HepG2 (cell line): Measurements from ENCODE around the gene RNF125. TPM values are rescaled to one million over a fixed set of nuclear protein-coding genes. Genes with fewer than 3 reads are reported as not detected.

Source experiments
- ATAC-seq: fragments of 200-7000 bp; cut with Tn5 transposase; 3 replicates; pipeline ENCODE4 v1.9.1; 2020; ENCODE audit warnings: mild to moderate bottlenecking, moderate library complexity
- BruUV-seq: library from RNA; stranded (reverse); fragments of 400-500 nt; replicated peaks from 2 replicates; lab custom pipeline; 2021; lab: Mats Ljungman, UMichigan
- CTCF ChIA-PET: fragments of 300-600 bp; formaldehyde crosslinking; extraction: SDS; loops from one replicate; lab custom pipeline; 2021; ENCODE audit warnings: low total read pairs, inconsistent platforms, low intra/inter-chr PET ratio; lab: Yijun Ruan, JAX
- POLR2A ChIA-PET: fragments of 350-600 bp; sonication (Branson Sonifier 250); formaldehyde crosslinking; loops from one replicate; lab custom pipeline; 2020; ENCODE audit warnings: antibody characterized with exemption, inconsistent platforms; lab: Yijun Ruan, JAX
- DNase-seq: peaks from one replicate; pipeline ENCODE4 v3.0.0-alpha.2; 2015; ENCODE audit warnings: low spot score
- FAIRE-seq: peaks from 3 replicates; lab custom pipeline; 2011; peaks lifted over from hg19 to GRCh38; lab: Jason Lieb, UNC
- H2AFZ ChIP-seq: one replicate; pipeline ENCODE4 v1.6.1; 2011; ENCODE audit warnings: low read length, inconsistent platforms
- H3K27ac ChIP-seq: fragments of 300-600 bp; 3 replicates; pipeline ENCODE4 v1.8.0; 2011; ENCODE audit warnings: mixed run types, mild to moderate bottlenecking, mixed read lengths, low read length, inconsistent platforms; ENCODE audit not compliant: insufficient read depth; ENCODE audit errors: extremely low read length
- H3K27me3 ChIP-seq, 2 experiments: fragments of 200-600 bp in 1 of 2; 2 replicates in 1 of 2; 3 replicates in 1 of 2; pipeline versions ENCODE4 v1.6.0 to v1.8.0; 2011; ENCODE audit warnings: low read length in 2 of 2, mild to moderate bottlenecking in 2 of 2, moderate library complexity in 2 of 2, inconsistent platforms in 1 of 2; ENCODE audit not compliant: insufficient read depth in 2 of 2, control insufficient read depth in 1 of 2
- H3K36me3 ChIP-seq, 2 experiments: fragments of 200-600 bp in 1 of 2; replicated peaks in 1 of 2; 2 replicates in 1 of 2; 3 replicates in 1 of 2; pipeline versions ENCODE4 v1.5.1 to v1.8.0; 2011; ENCODE audit warnings: low read length in 2 of 2, inconsistent platforms in 1 of 2; ENCODE audit not compliant: insufficient read depth in 2 of 2, control insufficient read depth in 1 of 2
- H3K4me1 ChIP-seq: 2 replicates; pipeline ENCODE4 v1.5.1; 2012; ENCODE audit warnings: low read length, inconsistent platforms; ENCODE audit not compliant: insufficient read depth
- H3K4me2 ChIP-seq: 2 replicates; pipeline ENCODE4 v1.6.0; 2011; ENCODE audit warnings: low read depth, low read length, inconsistent platforms
- H3K4me3 ChIP-seq, 3 experiments: fragments of 200-600 bp in 1 of 3; sonication (generic), shearing (Covaris generic) in 1 of 3; replicated peaks in 1 of 3; 2 replicates each; pipeline ENCODE4 v1.5.1; 2011 to 2016; ENCODE audit warnings: low read length in 3 of 3, inconsistent platforms in 2 of 3, low read depth in 2 of 3, mild to moderate bottlenecking in 2 of 3, control low read depth in 1 of 3, mixed read lengths in 1 of 3; ENCODE audit not compliant: insufficient read depth in 1 of 3
- H3K79me2 ChIP-seq: one replicate; pipeline ENCODE4 v1.6.1; 2011; ENCODE audit warnings: low read length, inconsistent platforms; ENCODE audit not compliant: insufficient read depth
- H3K9ac ChIP-seq: 2 replicates; pipeline ENCODE4 v1.6.0; 2011; ENCODE audit warnings: mild to moderate bottlenecking, low read depth, low read length, inconsistent platforms; ENCODE audit not compliant: insufficient read depth
- H3K9me3 ChIP-seq: 2 replicates; pipeline ENCODE4 v1.5.1; 2012; ENCODE audit warnings: mild to moderate bottlenecking, low read length
- H4K20me1 ChIP-seq: 2 replicates; pipeline ENCODE4 v1.6.0; 2011; ENCODE audit warnings: inconsistent platforms, mild to moderate bottlenecking, low read length, moderate library complexity; ENCODE audit not compliant: insufficient read depth
- CREBL2 ChIP-seq: sonication (generic); formaldehyde crosslinking; IDR thresholded peaks from 2 replicates; pipeline ENCODE4 v1.8.1; 2023; ENCODE audit warnings: missing genetic modification reagents, mild to moderate bottlenecking, borderline replicate concordance
- DNMT1 ChIP-seq: sonication (generic); formaldehyde crosslinking; IDR thresholded peaks from 2 replicates; pipeline ENCODE4 v1.5.1; 2020; ENCODE audit warnings: mild to moderate bottlenecking, missing genetic modification reagents
- MLXIP ChIP-seq: sonication (generic); formaldehyde crosslinking; IDR thresholded peaks from 2 replicates; pipeline ENCODE4 v1.9.0; 2021; ENCODE audit warnings: missing genetic modification reagents, borderline replicate concordance
- SNAPC2 ChIP-seq: sonication (generic); formaldehyde crosslinking; IDR thresholded peaks from 2 replicates; pipeline ENCODE4 v1.8.1; 2022; ENCODE audit warnings: mild to moderate bottlenecking, missing genetic modification reagents
- TOPORS ChIP-seq: sonication (generic); formaldehyde crosslinking; IDR thresholded peaks from 2 replicates; pipeline ENCODE4 v1.8.0; 2023; ENCODE audit warnings: mild to moderate bottlenecking, missing genetic modification reagents
- ZNF121 ChIP-seq: sonication (generic); formaldehyde crosslinking; IDR thresholded peaks from 2 replicates; pipeline ENCODE4 v1.5.0; 2020; ENCODE audit warnings: mild to moderate bottlenecking, missing genetic modification reagents
- ZNF143 ChIP-seq: sonication (generic); formaldehyde crosslinking; IDR thresholded peaks from 2 replicates; pipeline ENCODE4 v1.4.0; 2020; ENCODE audit warnings: missing genetic modification reagents
- ZNF205 ChIP-seq: IDR thresholded peaks from 2 replicates; pipeline ENCODE4 v1.6.1; 2018; ENCODE audit warnings: missing biosample characterization, missing genetic modification reagents
- ZNF343 ChIP-seq: sonication (generic); formaldehyde crosslinking; IDR thresholded peaks from 2 replicates; pipeline ENCODE4 v1.4.0; 2020; ENCODE audit warnings: mild to moderate bottlenecking, missing genetic modification reagents
- ZNF747 ChIP-seq: sonication (generic); formaldehyde crosslinking; IDR thresholded peaks from 2 replicates; pipeline ENCODE4 v1.8.1; 2023; ENCODE audit warnings: missing genetic modification reagents, mild to moderate bottlenecking, borderline replicate concordance
- ZNF770 ChIP-seq: sonication (generic); formaldehyde crosslinking; IDR thresholded peaks from 2 replicates; pipeline ENCODE4 v1.5.0; 2020; ENCODE audit warnings: mild to moderate bottlenecking, missing genetic modification reagents
- ZNF879 ChIP-seq: sonication (generic); formaldehyde crosslinking; IDR thresholded peaks from 2 replicates; pipeline ENCODE4 v1.8.1; 2023; ENCODE audit warnings: missing genetic modification reagents
- WGBS: methylation state at CpG from one replicate; pipeline ENCODE4 v1.1.6; 2017; ENCODE audit warnings: low lambda C conversion rate; 5-methylcytosine and 5-hydroxymethylcytosine counted together
- in situ Hi-C: cut with HindIII; loops from 2 replicates; pipeline ENCODE4 v1.10.0; 2017; ENCODE audit warnings: low pct_unique_long_range_greater_than_20kb; ENCODE audit not compliant: extremely low pct_ligation_motif_present
- intact Hi-C: fragments of 100-400 bp; cut with micrococcal nuclease; formaldehyde crosslinking; loops from one replicate; pipeline ENCODE4 v1.10.0; 2022; ENCODE audit not compliant: unreplicated experiment
- polyA plus RNA-seq, 8 experiments: library from polyadenylated mRNA; depleted of rRNA in 3 of 8; stranded (reverse) in 7 of 8; unstranded in 1 of 8; fragments of >200 nt; fragmentation: Illumina TruSeq in 4 of 8; extraction: Trizol in 4 of 8; gene quantifications; 2 replicates each; pipeline versions ENCODE4 v1.2.1 to v1.2.3, GENCODE V29; 2011 to 2016; ENCODE audit warnings: low read depth in 4 of 8, missing spikeins in 1 of 8, mixed read lengths in 1 of 8; ENCODE audit not compliant: insufficient read depth in 1 of 8
- total RNA-seq, 5 experiments: library from RNA; depleted of rRNA; stranded (reverse); fragments of >200 nt; fragmentation: Illumina TruSeq; extraction: Trizol; gene quantifications; 2 replicates each; pipeline ENCODE4 v1.2.3, GENCODE V29; 2016; ENCODE audit warnings: low read depth in 1 of 5

RNF125 gene
- total and polyA plus RNA-seq, 2 of the 13 experiments (the other 11 are each of a cell fraction or from before 2014, with no cell fraction given): 0.58 to 1.8 TPM

- Histone ChIP-seq H2AFZ (no peak overlapping the region), H3K4me2 (peak overlapping the region; percentile 91), H3K27me3 (no peaks in the 10 kb centered on the region), H3K36me3 (peaks cover 5 to 13% of the 10 kb centered on the region in 2 experiments; a peak in 3 of 5 replicates), H3K27ac (no peak overlapping the region), H4K20me1 (peaks cover 24% of the 10 kb centered on the region; the same call in 1 of the 2 replicates), H3K4me1 (peaks cover 54% of the 10 kb centered on the region), H3K4me3 (no peak overlapping the region; a peak in 2 of 6 replicates), H3K79me2 (peaks cover 67% of the 10 kb centered on the region), H3K9me3 (no peaks in the 10 kb centered on the region), H3K9ac (no peak overlapping the region)
- ChIA-PET POLR2A (no interaction called here), CTCF (no interaction called here)
- BruUV-seq: no TSS peak
- WGBS: 83% methylated on average over 7 of the region's 7 CpGs
- DNase-seq (no peak), ATAC-seq (no peak), FAIRE-seq (no peak)
- intact Hi-C loops: loop anchor here (10.0 kb wide), 1 partner anchor 511 kb away; no protein-coding TSS in a partner anchor
- in situ Hi-C loops: no loop called here
- no peak for TF ChIP-seq TOPORS
- peak; percentile 81 for TF ChIP-seq ZNF121 (CRISPR knock-in tag)
- TF ChIP-seq ZNF343 (CRISPR knock-in tag): no peak
- peak; percentile 69 for TF ChIP-seq ZNF770 (CRISPR knock-in tag)
These were observed 76.7 kb downstream of the RNF125 start for GRCh38 chr18:32095192-32095899.

- peak; percentile 56 for FAIRE-seq
- POLR2A ChIA-PET: no interaction called here
- ATAC-seq: no peak
- no peak for TF ChIP-seq DNMT1 (CRISPR knock-in tag)
- no peak for TF ChIP-seq ZNF879 (CRISPR knock-in tag)
- TF ChIP-seq MLXIP (CRISPR knock-in tag): no peak
- TF ChIP-seq ZNF747 (CRISPR knock-in tag): no peak
- no peak for TF ChIP-seq ZNF143 (CRISPR knock-in tag)
- no peak for TF ChIP-seq CREBL2 (CRISPR knock-in tag)
- no peak for TF ChIP-seq SNAPC2 (CRISPR knock-in tag)
- no peak for TF ChIP-seq ZNF205 (CRISPR knock-in tag)
These were observed 77.2 kb downstream of the RNF125 start for GRCh38 chr18:32095900-32096229.

More at GRCh38 chr18:32095900-32096229, 77.2 kb downstream of the RNF125 start:
- no peaks in the 10 kb centered on the region for H3K9me3 ChIP-seq
- 28% methylated on average over 4 of the region's 4 CpGs for WGBS
- H3K4me1 ChIP-seq: peaks cover 50% of the 10 kb centered on the region
- no peak overlapping the region for H2AFZ ChIP-seq
- intact Hi-C loops (loop anchor here (2.0 to 10.0 kb wide), 2 partner anchors 15 to 511 kb away; no protein-coding TSS in a partner anchor), in situ Hi-C loops (no loop called here)
- H3K4me3 ChIP-seq: no peak overlapping the region; a peak in 1 of 6 replicates
- peaks cover 5 to 13% of the 10 kb centered on the region in 2 experiments; a peak in 3 of 5 replicates for H3K36me3 ChIP-seq
- CTCF ChIA-PET: no interaction called here
- peaks cover 24% of the 10 kb centered on the region; the same call in 1 of the 2 replicates for H4K20me1 ChIP-seq
- H3K27ac ChIP-seq: no peak overlapping the region
- H3K27me3 ChIP-seq: no peaks in the 10 kb centered on the region
- H3K79me2 ChIP-seq: peaks cover 70% of the 10 kb centered on the region
- DNase-seq: peak; percentile 28
- H3K9ac ChIP-seq: no peak overlapping the region
- no TSS peak for BruUV-seq
- peak overlapping the region; percentile 91 for H3K4me2 ChIP-seq
